HG03135 (cell line): ENCODE measurements around the gene KIF2A.

Experiments used
- ATAC-seq: cut with Tn5 transposase; IDR thresholded peaks from one replicate; pipeline ENCODE4 v1.9.1; 2021; ENCODE audit warnings: mild to moderate bottlenecking, moderate library complexity; ENCODE audit not compliant: unreplicated experiment

KIF2A gene

GRCh38 chr5:62327138-62328053 is 21.4 kb downstream of the KIF2A start:
- no peak for ATAC-seq

DNA sequence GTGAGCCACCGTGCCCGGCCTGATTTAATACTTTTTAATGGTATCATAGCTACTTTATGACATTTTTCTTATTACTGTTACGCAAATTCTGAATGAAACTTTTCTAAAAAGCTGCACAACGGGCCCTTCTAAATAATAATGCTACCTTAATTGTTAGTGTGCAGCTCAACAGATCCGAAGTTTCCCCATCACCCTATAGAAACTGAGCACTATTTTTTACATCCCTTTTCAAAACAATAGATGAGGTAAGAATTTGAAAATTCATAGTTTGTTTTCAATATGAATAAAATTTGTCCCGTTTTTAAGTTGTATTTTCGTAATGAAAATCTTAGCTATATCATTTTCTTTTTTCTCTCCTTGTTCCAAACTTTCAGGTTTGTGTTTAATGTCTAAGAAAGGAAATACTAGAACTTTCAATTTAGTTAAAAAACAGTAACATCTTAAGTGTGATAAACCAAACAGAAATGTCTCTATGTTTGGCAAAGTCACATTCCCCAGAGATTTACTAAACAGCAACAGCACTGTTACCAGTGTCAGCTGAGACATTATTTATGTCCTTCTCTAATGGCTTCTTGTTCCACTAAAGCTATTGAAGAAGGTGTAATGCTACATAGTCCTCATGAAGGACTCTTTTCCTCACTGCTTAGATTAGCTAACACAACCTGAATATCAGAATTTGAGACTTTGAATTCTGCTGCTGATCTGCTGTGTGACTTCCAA is 22.9 kb downstream of the KIF2A start:
- no peak for ATAC-seq

GRCh38 chr5:62330302-62330701 is 24.3 kb downstream of the KIF2A start:
- ATAC-seq: no peak

DNA sequence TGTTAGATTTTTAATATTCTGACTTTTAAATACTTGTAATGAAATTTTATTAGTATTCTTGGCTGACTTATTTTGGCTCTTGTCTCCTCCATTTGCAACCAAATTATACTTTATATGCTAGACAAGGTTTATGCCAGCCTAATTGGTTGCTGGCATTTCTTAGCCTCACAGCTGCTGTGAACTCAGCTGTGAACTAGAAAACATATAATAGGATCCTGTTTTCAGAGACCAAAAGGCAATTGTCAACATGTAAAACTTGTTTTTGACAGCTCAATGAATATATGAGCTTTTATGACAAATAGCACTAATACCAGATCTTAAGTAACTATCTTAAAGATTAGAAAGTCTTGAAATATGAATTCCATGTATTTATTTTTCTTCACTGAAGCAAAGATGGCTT is 25.9 kb downstream of the KIF2A start:
- ATAC-seq: no peak

GRCh38 chr5:62333250-62333794 is 27.3 kb downstream of the KIF2A start:
- ATAC-seq: no peak

DNA sequence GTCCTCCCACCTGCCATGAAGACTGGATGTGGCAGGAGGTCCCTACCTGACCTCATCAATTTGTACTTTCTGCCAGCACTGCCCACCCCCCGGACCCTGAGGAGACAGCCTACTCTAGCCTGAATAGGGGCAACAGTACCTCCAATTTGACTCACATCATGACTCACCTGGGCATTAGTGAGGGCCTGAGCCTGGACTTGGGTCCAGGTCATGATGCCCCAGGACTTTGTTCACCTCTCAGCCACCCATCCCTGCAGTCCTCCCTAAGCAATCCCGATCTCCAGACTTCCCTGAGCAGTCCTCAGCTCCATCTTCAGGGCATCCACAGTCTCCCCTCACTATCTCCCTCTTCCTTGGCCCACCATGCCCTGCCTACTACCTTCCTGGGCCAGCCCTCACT is 28.1 kb downstream of the KIF2A start:
- no peak for ATAC-seq

DNA sequence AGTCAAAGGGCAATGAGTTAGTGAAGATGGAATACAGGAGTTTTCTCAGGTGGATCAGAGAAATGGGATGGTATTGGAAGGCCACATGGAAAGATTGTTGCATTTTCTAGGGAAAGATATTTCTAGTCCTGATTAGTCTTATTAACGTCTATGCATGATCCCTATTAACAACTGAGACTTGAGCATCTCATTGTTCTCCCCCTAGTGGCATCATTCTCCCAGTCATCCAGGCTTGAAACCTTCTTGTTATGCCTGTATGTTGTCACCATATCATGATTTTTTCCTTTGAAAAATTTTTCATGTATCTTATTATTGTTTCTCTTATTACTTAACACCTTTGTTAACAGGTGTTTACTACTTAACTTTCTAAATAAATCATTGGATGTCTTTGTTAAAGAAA is 34.4 kb downstream of the KIF2A start:
- no peak for ATAC-seq

DNA sequence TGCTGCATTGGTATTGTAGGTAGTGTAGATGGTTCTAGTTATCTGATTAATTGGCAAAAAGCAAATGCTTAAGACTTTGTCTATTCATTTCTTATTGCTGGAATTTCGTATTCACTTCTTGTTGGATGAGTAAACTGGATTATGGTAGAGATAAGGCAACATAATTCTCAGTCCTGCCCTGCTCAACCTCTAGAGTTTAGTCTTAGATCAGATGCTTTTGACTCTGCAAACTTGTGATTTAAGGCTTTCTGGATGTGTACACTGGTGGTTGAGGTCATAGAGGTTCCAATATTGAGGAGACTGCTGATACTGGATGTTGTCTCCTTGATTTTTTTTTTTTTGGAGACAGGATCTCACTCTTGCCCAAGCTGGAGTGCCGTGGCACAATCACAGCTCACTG is 35.0 kb downstream of the KIF2A start:
- no peak for ATAC-seq

DNA sequence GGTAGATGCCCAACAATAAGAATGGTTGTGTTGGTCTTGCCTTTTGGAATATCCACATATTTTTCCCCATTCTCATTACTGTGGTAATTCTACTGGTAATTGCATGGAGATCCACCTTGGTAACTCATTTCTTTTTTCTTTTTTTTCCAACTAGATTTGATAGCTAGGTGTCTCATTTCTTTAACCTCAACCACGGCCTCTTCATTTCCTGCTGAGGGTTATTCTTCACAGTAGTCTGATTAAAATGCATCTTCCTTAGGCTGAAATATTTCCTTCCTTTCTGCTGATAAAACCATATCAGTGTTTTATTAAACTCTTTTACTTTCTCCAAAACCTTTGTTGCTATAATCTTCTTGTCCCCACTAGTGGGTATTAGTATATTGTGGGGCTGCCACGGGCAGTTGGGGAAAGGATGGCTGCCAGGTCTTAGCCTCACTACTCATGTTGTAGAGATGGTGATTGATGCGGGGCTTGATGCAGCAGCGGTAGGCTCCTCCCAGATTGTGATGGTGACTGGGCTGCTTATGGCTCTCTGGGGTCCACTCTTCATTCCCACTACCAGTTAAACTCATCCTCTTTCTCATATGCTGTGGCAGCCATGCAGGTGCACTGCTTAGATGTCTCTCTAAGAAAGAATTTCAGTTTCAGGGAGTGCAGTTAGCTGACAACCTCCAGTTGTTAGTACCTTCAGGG is 35.9 kb downstream of the KIF2A start:
- ATAC-seq: peak; percentile 69

GRCh38 chr5:62342476-62342837 is 36.5 kb downstream of the KIF2A start:
- ATAC-seq: peak; percentile 34

GRCh38 chr5:62343428-62343827 is 37.4 kb downstream of the KIF2A start:
- no peak for ATAC-seq

- ATAC-seq: no peak
Observed at GRCh38 chr5:62346748-62347147, 40.7 kb downstream of the KIF2A start.

DNA sequence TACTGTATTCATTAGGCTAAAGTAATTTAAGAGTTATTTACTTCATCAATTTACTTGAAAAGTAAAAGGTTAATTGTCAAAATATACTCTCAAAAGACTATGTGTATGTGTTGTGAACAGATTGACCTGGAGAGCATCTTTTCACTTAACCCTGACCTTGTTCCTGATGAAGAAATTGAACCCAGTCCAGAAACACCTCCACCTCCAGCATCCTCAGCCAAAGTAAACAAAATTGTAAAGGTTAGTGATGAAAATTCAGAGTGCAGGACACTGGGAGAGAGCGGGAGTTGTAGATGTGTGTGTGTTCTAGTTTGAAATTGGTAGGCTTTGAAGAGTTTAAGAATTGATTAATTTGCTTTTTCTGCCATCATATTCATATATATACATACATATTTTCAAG is 41.9 kb downstream of the KIF2A start:
- ATAC-seq: no peak

GRCh38 chr5:62348723-62349481 is 42.9 kb downstream of the KIF2A start:
- ATAC-seq: no peak

DNA sequence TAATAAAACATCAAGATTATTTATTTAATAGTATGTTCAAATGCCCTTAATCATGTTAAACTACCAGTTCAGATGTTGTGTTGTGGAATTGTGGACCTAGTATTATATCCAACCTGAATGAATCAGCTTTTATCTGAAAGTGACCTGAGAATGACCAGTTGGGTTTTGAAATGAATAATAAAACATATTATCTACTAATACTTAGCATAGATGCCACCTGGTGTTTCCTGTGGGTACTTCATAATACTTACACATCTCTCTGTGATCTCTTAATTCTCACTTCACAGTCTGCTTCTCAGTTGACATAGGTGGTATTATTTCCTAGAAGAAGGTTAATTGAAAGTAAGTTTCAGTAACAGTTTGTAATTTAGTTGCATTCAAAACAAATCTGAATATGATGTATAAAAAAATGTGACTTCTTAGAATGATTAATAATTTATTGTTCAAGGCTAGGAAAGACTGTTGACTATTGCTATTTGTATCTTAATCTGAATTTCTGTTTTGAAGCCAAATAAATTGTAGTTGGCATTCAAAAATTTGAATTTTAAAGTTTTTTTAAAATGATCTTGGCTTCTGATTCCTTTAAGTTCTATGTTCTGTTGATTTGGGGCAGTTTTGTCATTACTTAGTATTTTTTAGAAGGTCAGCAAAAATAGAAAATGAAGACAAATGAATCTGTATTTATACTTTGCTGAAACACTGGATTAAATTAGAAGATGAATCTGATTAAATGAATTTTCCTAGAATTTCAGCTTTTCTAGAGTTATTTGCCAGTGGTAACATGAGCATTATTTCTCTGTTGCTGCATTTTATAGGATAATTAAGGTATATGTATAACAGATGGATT is 48.2 kb downstream of the KIF2A start:
- peak; percentile 88 for ATAC-seq

DNA sequence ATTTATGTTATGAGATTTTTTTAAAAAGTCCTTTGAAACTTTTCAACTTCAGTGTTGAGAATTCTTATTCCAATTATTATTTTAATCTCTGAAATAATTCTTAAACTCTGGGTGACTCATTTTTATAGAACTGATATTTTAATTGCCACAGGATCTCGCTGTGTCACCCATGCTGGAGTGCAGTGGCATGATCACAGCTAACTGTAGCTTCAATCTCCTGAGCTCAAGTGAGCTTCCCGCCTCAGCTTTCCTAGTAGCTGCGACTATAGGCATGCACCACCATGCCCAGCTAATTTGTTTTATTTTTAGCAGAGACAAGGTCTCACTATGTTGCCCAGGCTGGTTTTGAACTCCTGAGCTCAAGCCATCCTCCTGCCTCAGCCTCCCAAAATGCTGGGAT is 56.7 kb downstream of the KIF2A start:
- ATAC-seq: no peak

- no peak for ATAC-seq
Observed at GRCh38 chr5:62369039-62369438, 63.0 kb downstream of the KIF2A start.

DNA sequence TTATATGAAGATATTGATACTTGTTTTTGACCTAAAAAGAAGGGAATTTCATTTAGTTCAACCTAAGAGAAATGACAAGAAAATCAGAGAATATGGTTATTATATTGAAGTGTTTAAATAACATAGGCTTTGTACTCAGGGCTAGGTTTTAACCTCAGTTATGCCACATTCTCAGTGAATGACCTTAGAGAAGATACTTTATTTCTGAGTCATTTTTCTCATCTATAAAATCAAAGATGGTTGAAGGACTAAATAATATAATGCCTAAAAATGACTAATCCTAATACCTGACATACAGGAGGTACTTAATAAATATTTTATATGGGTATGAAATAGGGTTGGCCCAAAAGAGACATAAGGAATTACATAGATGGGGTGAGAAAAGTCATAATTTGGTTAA is 65.4 kb downstream of the KIF2A start:
- no peak for ATAC-seq

DNA sequence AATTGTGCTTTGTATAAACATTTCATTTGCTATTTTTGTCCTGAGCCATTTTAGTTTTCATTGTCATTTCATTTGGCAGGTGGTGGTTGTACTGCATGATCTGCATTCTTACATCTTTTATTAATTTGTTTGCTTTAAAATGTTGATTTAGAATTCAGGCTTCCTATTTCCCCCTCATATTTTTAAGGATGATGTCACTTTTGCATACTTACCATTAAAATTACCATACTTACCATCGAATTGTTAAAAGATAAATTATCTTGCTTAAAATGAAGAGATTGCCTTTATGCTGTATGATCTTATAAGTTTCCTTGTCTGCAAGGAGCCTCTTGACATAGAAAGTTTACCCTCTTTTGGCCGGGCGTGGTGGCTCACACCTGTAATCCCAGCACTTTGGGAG is 66.6 kb downstream of the KIF2A start:
- no peak for ATAC-seq

DNA sequence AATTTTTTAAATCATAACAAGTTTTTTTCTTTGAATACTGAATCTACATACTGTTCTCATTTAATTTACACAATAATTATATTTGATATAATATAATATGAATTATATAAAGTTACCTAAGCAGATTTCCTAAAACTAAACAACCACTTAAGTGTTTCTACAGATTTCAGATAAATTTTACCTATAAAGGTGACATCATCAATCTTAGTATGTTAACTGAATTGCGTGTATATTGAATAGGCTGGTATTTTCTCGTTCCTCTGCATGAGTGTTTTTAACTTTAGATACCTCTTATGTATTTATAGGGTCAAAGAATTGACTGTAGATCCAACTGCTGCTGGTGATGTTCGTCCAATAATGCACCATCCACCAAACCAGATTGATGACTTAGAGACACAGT is 67.4 kb downstream of the KIF2A start:
- ATAC-seq: no peak
